ENCODE results near the gene ZNF782. TPM values are rescaled to one million over a fixed set of nuclear protein-coding genes. Genes with fewer than 3 reads are reported as not detected.

Gene ZNF782
- total and polyA plus RNA-seq, 2 experiments from 2014 or later, result 4.0 to 10.7 TPM

- no peaks in the 10 kb centered on the region for H3K4me1 ChIP-seq (ENCODE audit: insufficient read depth)
- peak overlapping the region; percentile 86 for H2AFZ ChIP-seq
Measured at GRCh38 chr9:96875461-96876142, 21.3 kb upstream of the ZNF782 start.

GRCh38 chr9:96874947-96875460, 20.7 kb upstream of the ZNF782 start:
- Histone ChIP-seq H2AFZ (peak overlapping the region; percentile 86), H4K20me1 (ENCODE audit: insufficient read depth, poor library complexity, severe bottlenecking) (no peaks in the 10 kb centered on the region), H3K27ac (peak overlapping the region; percentile 89), H3K9me3 (ENCODE audit: low read depth) (no peaks in the 10 kb centered on the region), H3K36me3 (replicated peaks; ENCODE audit: insufficient read depth, low read depth) (no peaks in the 10 kb centered on the region), H3K9me2 (replicated peaks; ENCODE audit: insufficient read depth) (no peaks in the 10 kb centered on the region), H3K4me2 (peak overlapping the region; percentile 91), H3K79me2 (no peaks in the 10 kb centered on the region), H3K27me3 (no peaks in the 10 kb centered on the region), H3K4me3 (peak overlapping the region; percentile 46), H3K4me1 (ENCODE audit: insufficient read depth) (no peaks in the 10 kb centered on the region)
- TF ChIP-seq EZH2phosphoT487 (IDR thresholded peaks at IDR 0.05; ENCODE audit: low read depth, severe bottlenecking, unreplicated experiment) (no peak), EZH2 (IDR thresholded peaks at IDR 0.05; ENCODE audit: borderline replicate concordance) (no peak)
- TF ChIP-seq, protein P1, sequence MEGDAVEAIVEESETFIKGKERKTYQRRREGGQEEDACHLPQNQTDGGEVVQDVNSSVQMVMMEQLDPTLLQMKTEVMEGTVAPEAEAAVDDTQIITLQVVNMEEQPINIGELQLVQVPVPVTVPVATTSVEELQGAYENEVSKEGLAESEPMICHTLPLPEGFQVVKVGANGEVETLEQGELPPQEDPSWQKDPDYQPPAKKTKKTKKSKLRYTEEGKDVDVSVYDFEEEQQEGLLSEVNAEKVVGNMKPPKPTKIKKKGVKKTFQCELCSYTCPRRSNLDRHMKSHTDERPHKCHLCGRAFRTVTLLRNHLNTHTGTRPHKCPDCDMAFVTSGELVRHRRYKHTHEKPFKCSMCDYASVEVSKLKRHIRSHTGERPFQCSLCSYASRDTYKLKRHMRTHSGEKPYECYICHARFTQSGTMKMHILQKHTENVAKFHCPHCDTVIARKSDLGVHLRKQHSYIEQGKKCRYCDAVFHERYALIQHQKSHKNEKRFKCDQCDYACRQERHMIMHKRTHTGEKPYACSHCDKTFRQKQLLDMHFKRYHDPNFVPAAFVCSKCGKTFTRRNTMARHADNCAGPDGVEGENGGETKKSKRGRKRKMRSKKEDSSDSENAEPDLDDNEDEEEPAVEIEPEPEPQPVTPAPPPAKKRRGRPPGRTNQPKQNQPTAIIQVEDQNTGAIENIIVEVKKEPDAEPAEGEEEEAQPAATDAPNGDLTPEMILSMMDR (IDR thresholded peaks at IDR 0.05; ENCODE audit: poor library complexity), result no peak
- whole genome bisulfite sequencing (ENCODE audit: low lambda C conversion rate, missing lambda C conversion rate), result 35% methylated on average over 13 of the region's 13 CpGs
- peak; percentile 59 for DNase-seq (ENCODE audit: low spot score)

More at GRCh38 chr9:96875461-96876142, 21.3 kb upstream of the ZNF782 start:
- Histone ChIP-seq H3K9me2 (replicated peaks; ENCODE audit: insufficient read depth) (no peaks in the 10 kb centered on the region), H3K4me2 (peak overlapping the region; percentile 91), H3K79me2 (no peaks in the 10 kb centered on the region), H3K36me3 (replicated peaks; ENCODE audit: insufficient read depth, low read depth) (no peaks in the 10 kb centered on the region), H3K27ac (peak overlapping the region; percentile 89), H4K20me1 (ENCODE audit: insufficient read depth, poor library complexity, severe bottlenecking) (no peaks in the 10 kb centered on the region), H3K9me3 (ENCODE audit: low read depth) (no peaks in the 10 kb centered on the region), H3K27me3 (no peaks in the 10 kb centered on the region), H3K4me3 (peak overlapping the region; percentile 46)
- under 1% methylated on average over 43 of the region's 43 CpGs for WGBS (ENCODE audit: low lambda C conversion rate, missing lambda C conversion rate)
- DNase-seq (ENCODE audit: low spot score), result peak; percentile 92
- TF ChIP-seq, protein P1 (IDR thresholded peaks at IDR 0.05; ENCODE audit: poor library complexity), result peak; percentile 50
- no peak for TF ChIP-seq EZH2phosphoT487 (IDR thresholded peaks at IDR 0.05; ENCODE audit: low read depth, severe bottlenecking, unreplicated experiment)

DNA sequence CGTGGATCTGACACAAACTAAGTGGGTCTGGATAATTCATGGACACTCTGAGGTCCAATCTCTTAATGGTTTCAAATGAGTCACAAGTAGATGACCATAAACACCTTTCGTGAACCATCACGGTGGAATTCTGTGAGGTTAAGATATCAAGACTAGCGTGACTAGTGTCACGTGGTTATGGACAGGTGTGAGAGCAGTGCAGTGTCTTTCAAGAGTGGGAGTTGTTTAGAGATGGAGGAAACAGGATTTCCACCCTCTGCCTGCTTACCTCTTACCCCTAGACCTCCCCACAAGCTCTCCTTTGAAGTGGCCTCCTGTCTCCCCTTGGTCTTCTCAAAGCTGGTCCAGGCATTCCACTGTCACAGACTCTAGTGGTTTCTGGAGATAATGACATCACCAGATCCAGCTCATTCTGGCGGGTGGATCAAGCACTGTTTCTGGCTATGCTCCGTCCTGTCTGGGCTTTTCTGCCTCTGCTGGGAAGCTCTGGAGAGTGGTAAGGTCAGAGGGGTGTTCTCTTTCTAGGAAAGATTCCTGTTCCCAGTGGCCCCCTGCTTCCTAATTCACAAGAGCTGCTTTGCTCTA, 20.0 kb upstream of the ZNF782 start:
- H3K4me3 ChIP-seq, result no peak overlapping the region
- 82% methylated on average over 7 of the region's 7 CpGs for WGBS (ENCODE audit: low lambda C conversion rate, missing lambda C conversion rate)
- peak overlapping the region; percentile 89 for H3K27ac ChIP-seq
- H2AFZ ChIP-seq, result no peak overlapping the region
- H3K9me2 ChIP-seq (replicated peaks; ENCODE audit: insufficient read depth), result no peaks in the 10 kb centered on the region
- H3K36me3 ChIP-seq (replicated peaks; ENCODE audit: insufficient read depth, low read depth), result no peaks in the 10 kb centered on the region
- H3K9me3 ChIP-seq (ENCODE audit: low read depth), result no peaks in the 10 kb centered on the region
- H3K4me2 ChIP-seq, result peak overlapping the region; percentile 91
- H3K79me2 ChIP-seq, result no peaks in the 10 kb centered on the region
- no peaks in the 10 kb centered on the region for H3K27me3 ChIP-seq
- no peaks in the 10 kb centered on the region for H4K20me1 ChIP-seq (ENCODE audit: insufficient read depth, poor library complexity, severe bottlenecking)
- no peaks in the 10 kb centered on the region for H3K4me1 ChIP-seq (ENCODE audit: insufficient read depth)
- TF ChIP-seq, protein P1 (IDR thresholded peaks at IDR 0.05; ENCODE audit: poor library complexity), result no peak
- TF ChIP-seq EZH2 (IDR thresholded peaks at IDR 0.05; ENCODE audit: borderline replicate concordance) (no peak), EZH2phosphoT487 (IDR thresholded peaks at IDR 0.05; ENCODE audit: low read depth, severe bottlenecking, unreplicated experiment) (no peak)
- no peak for DNase-seq (ENCODE audit: low spot score)
